Retinal pigment epithelial cell (primary cell): ENCODE results near the gene VARS1.

Experiments used
- DNase-seq: peaks from one replicate; pipeline ENCODE4 v3.0.0-alpha.2; 2010; ENCODE audit warnings: low read depth
- H3K4me3 ChIP-seq: 2 replicates; pipeline ENCODE4 v1.5.1; 2011; ENCODE audit warnings: mild to moderate bottlenecking, low read length, control low read depth, moderate library complexity
- TF ChIP-seq, protein P1 (sequence below): conservative IDR thresholded peaks from 2 replicates; pipeline ENCODE4 v1.5.1; 2011; ENCODE audit warnings: low read depth, low read length, control low read depth, inconsistent platforms

Gene VARS1

DNA sequence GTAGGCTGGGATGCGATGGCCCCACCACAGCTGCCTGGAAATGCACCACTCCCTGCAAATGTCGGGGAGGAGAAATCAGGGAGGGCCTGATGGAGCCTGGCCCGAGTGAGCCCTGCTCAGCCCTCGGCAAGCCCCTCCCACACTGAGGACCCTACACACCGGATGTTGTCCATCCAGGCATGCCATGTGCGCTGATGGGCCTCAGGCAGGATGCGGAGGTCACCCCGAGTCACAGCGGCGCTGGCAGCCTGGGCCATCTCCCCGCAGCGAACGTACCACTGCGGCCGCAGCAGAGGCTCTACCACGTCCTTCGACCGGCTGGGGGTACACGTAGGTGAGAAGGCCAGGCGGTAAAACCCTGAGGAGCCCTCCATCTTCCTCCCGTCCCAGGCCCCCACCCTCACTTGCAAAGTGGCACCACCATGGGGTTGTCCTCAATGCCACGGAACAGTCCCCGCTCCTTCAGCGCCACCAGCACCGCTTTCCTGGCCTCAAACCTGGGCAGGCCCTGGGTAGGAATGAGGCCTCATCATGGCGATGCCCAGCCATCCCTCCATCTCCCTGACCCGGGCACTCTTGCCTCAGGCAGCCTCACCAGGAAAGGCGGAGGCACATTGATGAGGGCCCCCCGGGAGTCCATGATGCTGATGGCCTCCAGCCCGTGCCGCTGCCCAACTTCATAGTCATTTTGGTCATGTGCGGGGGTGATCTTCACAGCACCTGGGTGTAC lies 13.3 kb downstream of the VARS1 start:
- no peak for DNase-seq

GRCh38 chr6:31781244-31782125 lies 14.1 kb downstream of the VARS1 start:
- DNase-seq = no peak
- H3K4me3 ChIP-seq = no peak overlapping the region
- TF ChIP-seq, protein P1, sequence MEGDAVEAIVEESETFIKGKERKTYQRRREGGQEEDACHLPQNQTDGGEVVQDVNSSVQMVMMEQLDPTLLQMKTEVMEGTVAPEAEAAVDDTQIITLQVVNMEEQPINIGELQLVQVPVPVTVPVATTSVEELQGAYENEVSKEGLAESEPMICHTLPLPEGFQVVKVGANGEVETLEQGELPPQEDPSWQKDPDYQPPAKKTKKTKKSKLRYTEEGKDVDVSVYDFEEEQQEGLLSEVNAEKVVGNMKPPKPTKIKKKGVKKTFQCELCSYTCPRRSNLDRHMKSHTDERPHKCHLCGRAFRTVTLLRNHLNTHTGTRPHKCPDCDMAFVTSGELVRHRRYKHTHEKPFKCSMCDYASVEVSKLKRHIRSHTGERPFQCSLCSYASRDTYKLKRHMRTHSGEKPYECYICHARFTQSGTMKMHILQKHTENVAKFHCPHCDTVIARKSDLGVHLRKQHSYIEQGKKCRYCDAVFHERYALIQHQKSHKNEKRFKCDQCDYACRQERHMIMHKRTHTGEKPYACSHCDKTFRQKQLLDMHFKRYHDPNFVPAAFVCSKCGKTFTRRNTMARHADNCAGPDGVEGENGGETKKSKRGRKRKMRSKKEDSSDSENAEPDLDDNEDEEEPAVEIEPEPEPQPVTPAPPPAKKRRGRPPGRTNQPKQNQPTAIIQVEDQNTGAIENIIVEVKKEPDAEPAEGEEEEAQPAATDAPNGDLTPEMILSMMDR = no peak

More for the DNA sequence above, 13.3 kb downstream of the VARS1 start:
- no peak overlapping the region for H3K4me3 ChIP-seq
- TF ChIP-seq, protein P1 = no peak

DNA sequence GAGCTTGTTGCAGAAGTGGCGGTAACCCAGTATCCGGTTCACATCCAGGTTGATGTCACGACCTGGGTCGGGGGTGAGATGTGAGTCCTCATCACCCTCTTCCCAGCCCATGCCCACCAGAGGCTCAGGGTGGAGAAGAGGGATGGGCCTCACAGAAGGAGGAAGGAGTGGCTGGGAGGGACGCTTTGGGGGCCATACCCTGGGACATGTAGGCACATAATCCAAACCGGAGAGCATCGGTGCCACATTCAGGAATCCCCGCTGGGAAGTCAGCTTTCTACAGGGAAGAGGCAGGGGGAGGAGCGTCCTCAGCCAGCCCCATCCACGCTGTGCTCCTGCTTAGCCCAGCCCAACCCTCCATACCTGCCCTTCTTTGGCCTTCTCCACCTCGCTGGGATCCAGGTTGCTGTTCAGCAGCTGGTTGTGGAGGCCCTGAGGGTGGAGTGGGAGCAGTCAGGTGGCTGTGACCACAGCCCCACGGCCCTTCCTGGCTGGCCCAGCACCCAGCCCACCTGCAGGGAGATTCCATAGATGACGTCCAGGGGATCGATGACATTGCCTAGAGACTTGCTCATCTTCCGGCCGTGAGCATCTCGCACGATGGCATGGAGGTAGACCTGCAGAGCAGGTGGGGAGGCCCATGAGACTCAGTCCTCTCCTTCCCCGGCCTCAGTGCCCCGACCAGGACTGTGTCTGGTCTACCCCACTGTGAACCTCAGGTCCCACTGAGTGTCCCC lies 14.9 kb downstream of the VARS1 start:
- H3K4me3 ChIP-seq = no peak overlapping the region
- TF ChIP-seq, protein P1 = no peak
- DNase-seq = no peak

DNA sequence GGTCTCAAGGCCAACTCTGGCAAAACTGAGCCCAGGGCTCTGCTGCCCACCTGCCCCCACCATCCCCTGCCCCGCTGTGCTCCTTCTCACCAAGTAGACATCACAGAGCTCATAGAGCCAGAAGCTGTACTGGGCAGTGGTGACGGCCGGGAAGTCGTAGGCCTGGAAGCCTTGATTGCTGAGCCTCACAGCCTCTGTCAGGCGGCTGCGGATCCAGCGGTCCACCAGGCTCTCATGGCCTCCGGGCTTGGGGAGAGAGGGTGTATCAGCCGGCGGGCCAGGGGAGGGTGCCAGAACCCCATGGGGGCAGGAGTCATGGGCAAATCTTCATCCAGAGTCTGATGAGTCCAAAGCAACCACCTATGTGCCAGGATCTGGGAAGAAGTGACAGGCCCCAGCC lies 15.6 kb downstream of the VARS1 start:
- no peak overlapping the region for H3K4me3 ChIP-seq
- TF ChIP-seq, protein P1 = no peak
- no peak for DNase-seq

DNA sequence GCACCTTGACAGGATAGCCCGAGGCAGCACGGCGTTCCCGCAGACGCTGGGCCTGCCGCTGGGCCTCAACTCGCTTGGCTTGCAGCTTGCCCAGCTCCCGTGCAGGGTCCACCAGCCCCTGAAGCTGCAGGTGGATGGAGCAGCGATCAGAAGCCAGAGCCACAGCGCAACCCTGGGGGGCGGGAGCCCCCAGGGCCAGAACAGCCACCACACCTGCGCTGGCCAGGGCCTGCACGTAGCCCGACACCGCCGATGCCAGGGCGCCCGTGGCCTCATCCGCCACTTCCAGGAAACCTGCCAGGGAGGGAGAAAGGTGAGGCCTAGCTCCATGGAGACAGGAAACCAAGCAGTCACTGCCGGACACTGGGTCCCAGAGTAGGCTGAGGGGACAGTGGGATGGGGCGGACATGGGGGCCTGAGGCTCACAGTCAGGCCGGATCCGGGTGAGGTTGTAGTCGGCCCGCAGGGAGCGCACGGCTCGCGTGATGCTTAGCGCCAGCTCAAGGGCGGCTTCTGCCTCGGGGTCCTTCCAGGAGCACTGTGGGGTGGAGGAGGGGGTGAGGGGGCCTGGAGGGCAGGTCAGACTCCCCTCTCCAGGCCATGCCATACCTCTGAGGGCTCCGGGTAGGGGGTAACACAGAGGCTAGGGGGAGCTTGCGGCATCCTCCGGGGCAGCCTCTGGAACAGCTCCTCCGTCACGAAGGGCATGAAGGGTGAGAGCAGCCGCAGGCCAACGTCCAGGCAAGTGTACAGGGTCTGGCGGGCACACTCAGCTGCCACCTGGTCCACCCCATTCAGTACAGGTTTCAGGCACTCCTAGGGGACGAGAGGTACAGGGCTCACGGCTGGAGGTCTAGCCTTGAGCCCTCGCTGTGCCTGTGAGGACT lies 16.3 kb downstream of the VARS1 start:
- no peak for DNase-seq
- no peak overlapping the region for H3K4me3 ChIP-seq
- TF ChIP-seq, protein P1 = no peak

DNA sequence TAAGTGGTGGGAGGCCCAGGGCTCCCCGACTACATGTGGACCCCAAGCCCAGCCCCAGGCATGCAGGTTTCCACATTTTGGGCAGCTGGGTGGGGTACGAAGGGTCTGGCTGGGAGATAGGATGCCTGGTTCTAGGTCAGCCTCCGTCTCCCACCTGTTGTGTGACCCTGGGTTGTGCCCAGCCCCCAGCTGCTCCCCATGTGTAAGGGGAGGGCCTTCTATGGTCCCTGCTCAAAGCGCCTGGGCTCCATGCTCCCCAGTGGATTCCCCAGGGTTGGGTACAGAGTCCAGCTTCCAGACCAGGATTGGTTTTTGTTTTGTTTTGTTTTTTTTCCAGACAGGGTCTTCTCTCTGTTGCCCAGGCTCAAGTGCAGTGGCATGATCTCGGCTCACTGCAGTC lies 17.4 kb downstream of the VARS1 start:
- DNase-seq = no peak
- TF ChIP-seq, protein P1 = no peak
- no peak overlapping the region for H3K4me3 ChIP-seq
